H9 (cell line): ENCODE data around the gene PEX7. TPM values are rescaled to one million over a fixed set of nuclear protein-coding genes. Genes with fewer than 3 reads are reported as not detected.

Source experiments
- DNase-seq: peaks from one replicate; pipeline ENCODE4 v3.0.0-alpha.2; 2017
- H2AFZ ChIP-seq: one replicate; pipeline ENCODE4 v1.6.1; 2013; ENCODE audit warnings: mild to moderate bottlenecking, low read length, control low read depth, moderate library complexity
- H2AK5ac ChIP-seq: 2 replicates; pipeline ENCODE4 v1.6.1; 2013; ENCODE audit warnings: low read length, control low read depth, mixed read lengths; ENCODE audit not compliant: insufficient read length
- H2BK120ac ChIP-seq: one replicate; pipeline ENCODE4 v1.6.1; 2013; ENCODE audit warnings: low read depth, mild to moderate bottlenecking, low read length, control low read depth, inconsistent platforms; ENCODE audit not compliant: poor library complexity, severe bottlenecking
- H2BK12ac ChIP-seq: 2 replicates; pipeline ENCODE4 v1.6.1; 2013; ENCODE audit warnings: low read length, control low read depth, mixed read lengths, low read depth; ENCODE audit not compliant: insufficient read length
- H2BK15ac ChIP-seq: 2 replicates; pipeline ENCODE4 v1.6.1; 2013; ENCODE audit warnings: low read depth, low read length, control low read depth
- H2BK20ac ChIP-seq: one replicate; pipeline ENCODE4 v1.6.1; 2013; ENCODE audit warnings: low read depth, mild to moderate bottlenecking, low read length, control low read depth, inconsistent platforms; ENCODE audit not compliant: poor library complexity, severe bottlenecking
- H2BK5ac ChIP-seq: 2 replicates; pipeline ENCODE4 v1.6.1; 2013; ENCODE audit warnings: low read length, control low read depth, mixed read lengths; ENCODE audit not compliant: insufficient read length
- H3K14ac ChIP-seq: 2 replicates; pipeline ENCODE4 v1.6.1; 2013; ENCODE audit warnings: low read length, control low read depth; ENCODE audit not compliant: insufficient read depth
- H3K18ac ChIP-seq: 2 replicates; pipeline ENCODE4 v1.6.1; 2013; ENCODE audit warnings: low read depth, mild to moderate bottlenecking, mixed read lengths, low read length, control low read depth; ENCODE audit not compliant: insufficient read length
- H3K23ac ChIP-seq: 2 replicates; pipeline ENCODE4 v1.6.1; 2013; ENCODE audit warnings: low read length, control low read depth, mixed read lengths, low read depth; ENCODE audit not compliant: insufficient read length
- H3K23me2 ChIP-seq: 2 replicates; pipeline ENCODE4 v1.6.1; 2013; ENCODE audit warnings: low read depth, mild to moderate bottlenecking, mixed read lengths, low read length, control low read depth; ENCODE audit not compliant: insufficient read length, poor library complexity, severe bottlenecking
- H3K27ac ChIP-seq: 2 replicates; pipeline ENCODE4 v1.5.1; 2013; ENCODE audit warnings: low read length, control low read depth, mixed read lengths, low read depth; ENCODE audit not compliant: insufficient read length
- H3K27me3 ChIP-seq: 2 replicates; pipeline ENCODE4 v1.6.1; 2013; ENCODE audit warnings: low read length, control low read depth, inconsistent platforms; ENCODE audit not compliant: insufficient read depth
- H3K4ac ChIP-seq: 2 replicates; pipeline ENCODE4 v1.6.1; 2013; ENCODE audit warnings: low read depth, mild to moderate bottlenecking, control low read depth, inconsistent platforms, low read length, moderate library complexity
- H3K4me1 ChIP-seq: 2 replicates; pipeline ENCODE4 v1.6.1; 2013; ENCODE audit warnings: low read length, control low read depth, inconsistent platforms; ENCODE audit not compliant: insufficient read depth
- H3K4me2 ChIP-seq: 2 replicates; pipeline ENCODE4 v1.6.1; 2013; ENCODE audit warnings: low read length, control low read depth, mixed read lengths; ENCODE audit not compliant: insufficient read length, insufficient read depth
- H3K56ac ChIP-seq: 2 replicates; pipeline ENCODE4 v1.6.1; 2013; ENCODE audit warnings: low read depth, mild to moderate bottlenecking, mixed read lengths, low read length, control low read depth; ENCODE audit not compliant: insufficient read length
- H3K79me1 ChIP-seq: 2 replicates; pipeline ENCODE4 v1.6.1; 2013; ENCODE audit warnings: low read depth, mild to moderate bottlenecking, moderate library complexity, low read length, control low read depth, inconsistent platforms; ENCODE audit not compliant: insufficient read depth, poor library complexity, severe bottlenecking
- H3K79me2 ChIP-seq: 2 replicates; pipeline ENCODE4 v1.6.1; 2013; ENCODE audit warnings: low read length, control low read depth, inconsistent platforms; ENCODE audit not compliant: insufficient read depth
- H3K9ac ChIP-seq: 2 replicates; pipeline ENCODE4 v1.6.1; 2013; ENCODE audit warnings: low read length, control low read depth, mixed read lengths; ENCODE audit not compliant: insufficient read length; ENCODE audit errors: extremely low read depth
- H3K9me3 ChIP-seq: one replicate; pipeline ENCODE4 v1.6.1; 2013; ENCODE audit warnings: low read depth, low read length, inconsistent platforms; ENCODE audit not compliant: control insufficient read depth
- H3T11ph ChIP-seq: one replicate; pipeline ENCODE4 v1.6.1; 2013; ENCODE audit warnings: mild to moderate bottlenecking, low read length, control low read depth, inconsistent platforms
- H4K20me1 ChIP-seq: one replicate; pipeline ENCODE4 v1.6.1; 2013; ENCODE audit not compliant: control insufficient read depth, insufficient read length, insufficient read depth
- H4K5ac ChIP-seq: 2 replicates; pipeline ENCODE4 v1.6.1; 2013; ENCODE audit warnings: low read depth, mild to moderate bottlenecking, mixed read lengths, low read length, control low read depth; ENCODE audit not compliant: insufficient read length
- H4K8ac ChIP-seq: replicated peaks from 2 replicates; pipeline ENCODE4 v1.6.1; 2013; ENCODE audit warnings: low read length, control low read depth, mixed read lengths, low read depth; ENCODE audit not compliant: insufficient read length
- H4K91ac ChIP-seq: 2 replicates; pipeline ENCODE4 v1.6.1; 2013; ENCODE audit warnings: low read depth, mild to moderate bottlenecking, moderate library complexity, mixed read lengths, low read length, control low read depth; ENCODE audit not compliant: insufficient read length
- H3K27ac Mint-ChIP-seq, 3 experiments: 2 replicates in 2 of 3; 3 replicates in 1 of 3; pipeline ENCODE4 v1.8.0; 2020 to 2021; ENCODE audit warnings: mixed read lengths in 3 of 3, mild to moderate bottlenecking in 1 of 3, moderate library complexity in 1 of 3
- H3K27me3 Mint-ChIP-seq: 2 replicates; pipeline ENCODE4 v1.8.0; 2021; ENCODE audit warnings: low read depth, mild to moderate bottlenecking, moderate library complexity, mixed read lengths
- H3K36me3 Mint-ChIP-seq, 3 experiments: 2 replicates in 2 of 3; 3 replicates in 1 of 3; pipeline ENCODE4 v1.8.0; 2020 to 2021; ENCODE audit warnings: low read depth in 3 of 3, mixed read lengths in 3 of 3; ENCODE audit not compliant: insufficient read depth in 1 of 3
- H3K4me1 Mint-ChIP-seq, 2 experiments: 2 replicates each; pipeline ENCODE4 v1.8.0; 2020; ENCODE audit warnings: mixed read lengths in 2 of 2
- H3K4me3 Mint-ChIP-seq, 2 experiments: 2 replicates in 1 of 2; 3 replicates in 1 of 2; pipeline ENCODE4 v1.8.0; 2020 to 2021; ENCODE audit warnings: mild to moderate bottlenecking in 2 of 2, mixed read lengths in 2 of 2, moderate library complexity in 1 of 2
- H3K9me3 Mint-ChIP-seq, 2 experiments: 2 replicates in 1 of 2; 3 replicates in 1 of 2; pipeline ENCODE4 v1.8.0; 2020; ENCODE audit warnings: mild to moderate bottlenecking in 2 of 2, mixed read lengths in 2 of 2, moderate library complexity in 1 of 2
- CTCF ChIP-seq: fragments of 200-600 bp; sonication (generic); conservative IDR thresholded peaks from 3 replicates; pipeline ENCODE4 v1.8.0; 2021; ENCODE audit warnings: antibody characterized with exemption, mild to moderate bottlenecking
- WGBS: extraction: QIAGEN DNeasy Blood & Tissue Kit; methylation state at CpG from one replicate; pipeline ENCODE4 v1.1.7; 2013; ENCODE audit warnings: missing lambda C conversion rate, low lambda C conversion rate, mixed read lengths; ENCODE audit not compliant: insufficient read length; ENCODE audit errors: extremely low coverage; 5-methylcytosine and 5-hydroxymethylcytosine counted together
- total RNA-seq: library from RNA; stranded (reverse); gene quantifications from 2 replicates; pipeline ENCODE4 v1.2.1, GENCODE V29; 2021

Gene PEX7
- total RNA-seq, 1 experiment from 2014 or later, result 8.4 TPM

GRCh38 chr6:136955123-136955522, 132.7 kb downstream of the PEX7 start:
- H2BK12ac ChIP-seq, result no peak overlapping the region

More at GRCh38 chr6:136955123-136955522, 132.7 kb downstream of the PEX7 start:
- no peak overlapping the region for H2AK5ac ChIP-seq
- H3K56ac ChIP-seq, result no peak overlapping the region
- H4K20me1 ChIP-seq, result no peaks in the 10 kb centered on the region
- WGBS, result no CpG with 5 or more reads among the region's 3 CpGs
- TF ChIP-seq CTCF, result no peak
- Mint-ChIP-seq H3K27ac (peak overlapping the region; percentile 6 to 85 (median 79); a peak in 5 of 7 replicates), H3K27me3 (peaks cover 8% of the 10 kb centered on the region; the same call in 1 of the 2 replicates), H3K4me1 (peaks cover 48 to 51% of the 10 kb centered on the region in 2 experiments), H3K9me3 (no peaks in the 10 kb centered on the region), H3K4me3 (peak overlapping the region in 1 of 2 experiments; percentile 5; a peak in 2 of 5 replicates), H3K36me3 (no peaks in the 10 kb centered on the region)
- H3K23me2 ChIP-seq, result no peaks in the 10 kb centered on the region
- no peak overlapping the region for H3K9ac ChIP-seq
- no peak overlapping the region for H3K4ac ChIP-seq
- H2BK15ac ChIP-seq, result no peak overlapping the region
- DNase-seq, result no peak
- H3K14ac ChIP-seq, result no peak overlapping the region
- H3K79me2 ChIP-seq, result no peaks in the 10 kb centered on the region
- no peak overlapping the region for H3T11ph ChIP-seq
- H2BK120ac ChIP-seq, result no peak overlapping the region
- no peaks in the 10 kb centered on the region for H3K9me3 ChIP-seq
- H2AFZ ChIP-seq, result no peak overlapping the region
- no peak overlapping the region for H3K4me2 ChIP-seq
- H3K18ac ChIP-seq, result no peak overlapping the region
- no peak overlapping the region for H4K91ac ChIP-seq
- peak overlapping the region; percentile 37 for H3K27ac ChIP-seq
- H3K23ac ChIP-seq, result no peak overlapping the region
- H3K4me1 ChIP-seq, result peaks cover 12% of the 10 kb centered on the region
- H4K8ac ChIP-seq, result no peak overlapping the region
- no peaks in the 10 kb centered on the region for H3K79me1 ChIP-seq
- no peak overlapping the region for H4K5ac ChIP-seq
- no peak overlapping the region for H2BK20ac ChIP-seq
- H2BK5ac ChIP-seq, result no peak overlapping the region
- no peaks in the 10 kb centered on the region for H3K27me3 ChIP-seq
